PC-3 (cell line): Measurements from ENCODE around the gene DNER.

Experiments used
- CTCF ChIP-seq: fragments of 300-600 bp; sonication (generic); conservative IDR thresholded peaks from 2 replicates; pipeline ENCODE4 v1.5.1; 2017; ENCODE audit warnings: antibody characterized with exemption, low read depth, mild to moderate bottlenecking, low read length
- EZH2 ChIP-seq: fragments of 300-600 bp; sonication (generic); IDR thresholded peaks from one replicate; pipeline ENCODE4 v1.6.1; 2017; ENCODE audit warnings: antibody characterized with exemption, mild to moderate bottlenecking, low read length; ENCODE audit not compliant: unreplicated experiment
- EZH2phosphoT487 ChIP-seq: fragments of 300-600 bp; sonication (generic); IDR thresholded peaks from 2 replicates; pipeline ENCODE4 v1.6.1; 2018; ENCODE audit warnings: mild to moderate bottlenecking, antibody characterized with exemption, low read length, borderline replicate concordance

- TF ChIP-seq CTCF: no peak
- TF ChIP-seq EZH2: no peak
- TF ChIP-seq EZH2phosphoT487: no peak
These were observed 394.8 kb downstream of the DNER start for GRCh38 chr2:229319558-229319957.
